ENCODE data around the gene MGP. TPM values are rescaled to one million over a fixed set of nuclear protein-coding genes. Genes with fewer than 3 reads are reported as not detected.

The MGP gene
- total RNA-seq, 1 donor from 2014 or later, result 295 TPM

GRCh38 chr12:14840616-14841015, 45.0 kb downstream of the MGP start:
- DNase-seq (no peak), ATAC-seq (no peak)
- intact Hi-C loops (cut with micrococcal nuclease), result no loop called here

- intact Hi-C loops (cut with micrococcal nuclease), result no loop called here
- no peak for DNase-seq
- no peak for ATAC-seq
Observed at GRCh38 chr12:14839262-14839661, 46.4 kb downstream of the MGP start.

GRCh38 chr12:14836336-14837210, 49.1 kb downstream of the MGP start:
- ATAC-seq, result peak; percentile 76
- DNase-seq, result no peak
- intact Hi-C loops (cut with micrococcal nuclease), result no loop called here

GRCh38 chr12:14834509-14834908, 51.1 kb downstream of the MGP start:
- ATAC-seq (no peak), DNase-seq (no peak)
- intact Hi-C loops (cut with micrococcal nuclease), result no loop called here

- intact Hi-C loops (cut with micrococcal nuclease), result no loop called here
- peak; percentile 51 for ATAC-seq
- DNase-seq, result no peak
Observed at GRCh38 chr12:14833952-14834351, 51.7 kb downstream of the MGP start.

GRCh38 chr12:14833336-14833735, 52.3 kb downstream of the MGP start:
- intact Hi-C loops (cut with micrococcal nuclease), result no loop called here
- DNase-seq (no peak), ATAC-seq (no peak)

Other genes with a start within 250 kb of the MGP start
- not detected for gene GUCY2C, start 189.3 kb downstream of the MGP start, total RNA-seq
- gene WBP11, start 82.4 kb downstream of the MGP start, total RNA-seq, result 51.5 TPM
- 1.3 TPM for gene C12orf60, start 82.2 kb downstream of the MGP start, total RNA-seq
- 0.20 TPM for gene SMCO3, start 71.7 kb downstream of the MGP start, total RNA-seq
- 3.3 TPM for gene ART4, start 42.3 kb downstream of the MGP start, total RNA-seq
- 0.25 TPM for gene ERP27, start 52.7 kb upstream of the MGP start, total RNA-seq
- gene ARHGDIB, start 75.7 kb upstream of the MGP start, total RNA-seq, result 56.0 TPM
- not detected for gene PDE6H, start 87.2 kb upstream of the MGP start, total RNA-seq

Measured in left ventricle myocardium superior (tissue), 1 donor.